Epithelial cell of proximal tubule (primary cell): ENCODE data around the gene FAAP100. TPM values are rescaled to one million over a fixed set of nuclear protein-coding genes. Genes with fewer than 3 reads are reported as not detected.

Source experiments
- DNase-seq: peaks from one replicate; pipeline ENCODE4 v3.0.0-alpha.2; 2011; ENCODE audit warnings: low read depth
- H3K4me3 ChIP-seq: 2 replicates; pipeline ENCODE4 v1.5.1; 2011; ENCODE audit warnings: low read depth, mild to moderate bottlenecking, low read length
- CTCF ChIP-seq: conservative IDR thresholded peaks from 2 replicates; pipeline ENCODE4 v1.5.1; 2012; ENCODE audit warnings: low read depth, mild to moderate bottlenecking, low read length
- total RNA-seq: library from RNA; depleted of rRNA; stranded (reverse); fragments of >200 nt; gene quantifications from 2 replicates; pipeline ENCODE4 v1.2.3, GENCODE V29; 2015

Gene FAAP100
- total RNA-seq, 1 donor from 2014 or later: 33.8 TPM

- DNase-seq: no peak
- H3K4me3 ChIP-seq: no peak overlapping the region
- TF ChIP-seq CTCF: no peak
Measured at GRCh38 chr17:81569986-81570514, 17.9 kb upstream of the FAAP100 start.

GRCh38 chr17:81568416-81568815 is 16.3 kb upstream of the FAAP100 start:
- H3K4me3 ChIP-seq: no peak overlapping the region
- no peak for DNase-seq
- TF ChIP-seq CTCF: no peak

- H3K4me3 ChIP-seq: peak overlapping the region; percentile 5
- DNase-seq: no peak
- no peak for TF ChIP-seq CTCF
Measured at GRCh38 chr17:81567191-81567590, 15.0 kb upstream of the FAAP100 start.

GRCh38 chr17:81566461-81567126 is 14.4 kb upstream of the FAAP100 start:
- TF ChIP-seq CTCF: no peak
- peak overlapping the region; percentile 5 for H3K4me3 ChIP-seq
- DNase-seq: no peak

- H3K4me3 ChIP-seq: no peak overlapping the region
- DNase-seq: no peak
- no peak for TF ChIP-seq CTCF
Measured at GRCh38 chr17:81565231-81565630, 13.1 kb upstream of the FAAP100 start.

GRCh38 chr17:81564778-81565177 is 12.6 kb upstream of the FAAP100 start:
- no peak for DNase-seq
- no peak for TF ChIP-seq CTCF
- H3K4me3 ChIP-seq: no peak overlapping the region

GRCh38 chr17:81563861-81564586 is 11.9 kb upstream of the FAAP100 start:
- DNase-seq: no peak
- no peak overlapping the region for H3K4me3 ChIP-seq
- no peak for TF ChIP-seq CTCF
